Common myeloid progenitor, CD34-positive (primary cell): ENCODE data around the gene MKRN2.

Experiments
- CTCF ChIA-PET: fragments of 350-600 bp; sonication (Branson Sonifier 250); formaldehyde crosslinking; loops from one replicate; lab custom pipeline; 2021; ENCODE audit warnings: antibody characterized with exemption; lab: Charles Lee
- POLR2A ChIA-PET: fragments of 350-600 bp; sonication (Branson Sonifier 250); formaldehyde crosslinking; loops from one replicate; lab custom pipeline; 2021; ENCODE audit warnings: antibody characterized with exemption; lab: Charles Lee
- DNase-seq, 3 donors: peaks; one replicate each; pipeline versions ENCODE4 v3.0.0 to v3.0.0-alpha.2; 2013
- H3K27ac ChIP-seq, 2 experiments: 1 replicate in 1 of 2; 2 replicates in 1 of 2; pipeline ENCODE4 v1.7.0; 2013; ENCODE audit warnings: inconsistent platforms in 2 of 2, low read length in 2 of 2, mild to moderate bottlenecking in 2 of 2, low read depth in 1 of 2, moderate library complexity in 1 of 2; ENCODE audit not compliant: severe bottlenecking in 2 of 2, insufficient read depth in 1 of 2, poor library complexity in 1 of 2
- H3K27me3 ChIP-seq, 5 experiments: replicated peaks in 2 of 5; 1 replicate in 3 of 5; 2 replicates in 2 of 5; pipeline versions ENCODE4 v1.6.1 to v1.7.0; 2013; ENCODE audit warnings: low read length in 4 of 5, mild to moderate bottlenecking in 2 of 5, moderate library complexity in 2 of 5, inconsistent platforms in 1 of 5; ENCODE audit not compliant: insufficient read depth in 5 of 5, control insufficient read depth in 4 of 5
- H3K36me3 ChIP-seq, 4 experiments: 1 replicate in 2 of 4; 2 replicates in 2 of 4; pipeline versions ENCODE4 v1.6.1 to v1.7.0; 2013; ENCODE audit warnings: low read length in 3 of 4, control low read depth in 1 of 4, mild to moderate bottlenecking in 1 of 4; ENCODE audit not compliant: control insufficient read depth in 4 of 4, insufficient read depth in 4 of 4
- H3K4me1 ChIP-seq, 4 experiments: 1 replicate in 3 of 4; 2 replicates in 1 of 4; pipeline versions ENCODE4 v1.6.1 to v1.7.1; 2013; ENCODE audit warnings: low read length in 3 of 4, mild to moderate bottlenecking in 3 of 4, control low read depth in 1 of 4, inconsistent platforms in 1 of 4, moderate library complexity in 1 of 4; ENCODE audit not compliant: control insufficient read depth in 4 of 4, insufficient read depth in 4 of 4; ENCODE audit errors: control extremely low read depth in 1 of 4
- H3K4me3 ChIP-seq, 7 experiments: 1 replicate in 4 of 7; 2 replicates in 3 of 7; pipeline versions ENCODE4 v1.5.1 to v1.7.0; 2013; ENCODE audit warnings: mild to moderate bottlenecking in 7 of 7, low read length in 6 of 7, moderate library complexity in 6 of 7, inconsistent platforms in 2 of 7, low read depth in 2 of 7, control low read depth in 1 of 7; ENCODE audit not compliant: insufficient read depth in 4 of 7, control insufficient read depth in 1 of 7; ENCODE audit errors: extremely low read depth in 1 of 7
- H3K9me3 ChIP-seq, 5 experiments: 1 replicate in 4 of 5; 2 replicates in 1 of 5; pipeline versions ENCODE4 v1.6.1 to v1.7.1; 2013; ENCODE audit warnings: low read length in 4 of 5, mild to moderate bottlenecking in 2 of 5, inconsistent platforms in 1 of 5, low read depth in 1 of 5, moderate library complexity in 1 of 5; ENCODE audit not compliant: control insufficient read depth in 4 of 5, insufficient read depth in 2 of 5; ENCODE audit errors: control extremely low read depth in 1 of 5
- WGBS: methylation state at CpG from one replicate; pipeline ENCODE4 v1.1.5; 2013; ENCODE audit not compliant: insufficient coverage; 5-methylcytosine and 5-hydroxymethylcytosine counted together

Gene MKRN2

GRCh38 chr3:12584083-12584482 lies 27.2 kb downstream of the MKRN2 start:
- no peaks in the 10 kb centered on the region for H3K9me3 ChIP-seq
- WGBS, result 100% methylated on average over 1 of the region's 2 CpGs
- DNase-seq, result no peak
- H3K4me3 ChIP-seq, result no peak overlapping the region
- CTCF ChIA-PET, result interaction anchor here (1.1 to 1.5 kb wide), 2 partner anchors 10 to 138 kb away, joined by 3 to 5 read pairs; no protein-coding TSS in a partner anchor
- no peak overlapping the region for H3K27ac ChIP-seq
- POLR2A ChIA-PET, result no interaction called here
- peaks cover 0 to 10% (median 9%) of the 10 kb centered on the region in 4 experiments for H3K4me1 ChIP-seq
- H3K27me3 ChIP-seq, result no peaks in the 10 kb centered on the region
- peaks cover 19 to 91% (median 81%) of the 10 kb centered on the region in 4 experiments for H3K36me3 ChIP-seq

DNA sequence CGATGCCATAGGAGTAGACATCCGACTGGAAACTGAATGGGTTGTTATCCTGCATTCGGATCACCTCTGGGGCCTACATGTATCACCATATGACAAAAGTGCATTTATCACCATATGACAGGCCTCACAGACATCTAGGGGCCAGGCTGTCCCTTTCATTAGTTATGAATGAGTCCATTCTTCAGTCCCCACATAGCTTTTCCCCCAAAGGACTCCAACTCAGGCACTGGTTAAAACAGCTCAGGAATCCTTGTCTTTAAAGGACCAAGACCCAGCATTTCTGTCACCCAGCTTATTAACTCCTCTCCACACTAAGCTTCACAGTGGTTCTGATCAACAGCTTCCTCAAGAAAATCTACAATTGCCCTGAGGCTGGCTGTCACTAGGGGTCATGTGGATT lies 28.3 kb downstream of the MKRN2 start:
- CTCF ChIA-PET, result interaction anchor here (0.6 to 1.5 kb wide), 5 partner anchors 9 to 454 kb away, joined by 3 to 5 read pairs (median 4); no protein-coding TSS in a partner anchor
- no peak overlapping the region for H3K27ac ChIP-seq
- H3K36me3 ChIP-seq, result peaks cover 18 to 88% (median 81%) of the 10 kb centered on the region in 4 experiments
- H3K9me3 ChIP-seq, result no peaks in the 10 kb centered on the region
- peaks cover 0 to under 1% (median 0%) of the 10 kb centered on the region in 4 experiments for H3K4me1 ChIP-seq
- 96% methylated on average over 3 of the region's 3 CpGs for WGBS
- no peak for DNase-seq
- H3K4me3 ChIP-seq, result no peak overlapping the region
- H3K27me3 ChIP-seq, result no peaks in the 10 kb centered on the region
- POLR2A ChIA-PET, result no interaction called here

DNA sequence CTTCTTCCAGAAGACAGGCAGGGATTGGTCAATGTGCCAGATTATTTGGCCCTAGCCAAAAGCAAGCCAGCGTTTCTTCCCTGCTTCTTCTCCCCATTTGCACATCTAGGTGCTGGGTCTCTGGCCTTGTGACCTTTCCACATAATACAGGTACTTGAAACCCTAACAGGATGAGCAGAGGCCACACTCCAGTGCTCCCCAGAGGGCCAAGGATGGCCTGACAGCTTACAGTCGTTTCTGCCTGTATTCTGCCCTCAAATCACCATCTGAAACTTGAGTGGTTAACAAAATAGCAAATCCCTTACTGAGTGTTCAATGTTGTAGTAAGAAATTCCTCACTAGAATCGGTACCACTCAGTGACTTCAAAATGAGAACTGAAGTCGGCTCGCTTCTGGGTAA lies 29.1 kb downstream of the MKRN2 start:
- Histone ChIP-seq H3K9me3 (no peaks in the 10 kb centered on the region), H3K4me1 (peaks cover 0 to 6% (median 0%) of the 10 kb centered on the region in 4 experiments), H3K36me3 (peaks cover 21 to 91% (median 83%) of the 10 kb centered on the region in 4 experiments), H3K27ac (no peak overlapping the region), H3K27me3 (no peaks in the 10 kb centered on the region), H3K4me3 (no peak overlapping the region)
- no peak for DNase-seq
- POLR2A ChIA-PET, result no interaction called here
- WGBS, result 100% methylated on average over 1 of the region's 5 CpGs
- CTCF ChIA-PET, result no interaction called here

DNA sequence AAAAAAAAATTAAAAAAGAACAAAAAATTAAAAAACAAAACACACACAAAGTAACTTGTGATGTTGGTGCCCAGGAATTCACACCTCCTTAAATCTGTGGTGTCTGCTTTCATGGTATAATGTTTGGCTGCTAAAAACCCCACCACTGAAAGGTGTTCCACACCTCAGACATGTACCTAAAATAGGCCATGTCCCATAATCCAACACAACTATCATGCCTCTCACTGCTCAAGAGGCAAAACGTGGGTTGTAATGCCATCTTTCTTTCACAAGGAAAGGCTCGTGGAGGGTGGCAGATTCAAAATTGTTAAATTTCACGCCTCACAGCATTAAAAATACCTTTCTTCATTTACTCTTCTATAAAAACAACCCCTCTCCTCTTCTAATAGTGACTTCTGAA lies 29.5 kb downstream of the MKRN2 start:
- no peak overlapping the region for H3K4me3 ChIP-seq
- CTCF ChIA-PET, result no interaction called here
- no peak for DNase-seq
- H3K27ac ChIP-seq, result no peak overlapping the region
- 97% methylated on average over 3 of the region's 3 CpGs for WGBS
- POLR2A ChIA-PET, result no interaction called here
- no peaks in the 10 kb centered on the region for H3K27me3 ChIP-seq
- H3K36me3 ChIP-seq, result peaks cover 21 to 91% (median 82%) of the 10 kb centered on the region in 4 experiments
- H3K4me1 ChIP-seq, result peaks cover 0 to 6% (median 0%) of the 10 kb centered on the region in 4 experiments
- H3K9me3 ChIP-seq, result no peaks in the 10 kb centered on the region

DNA sequence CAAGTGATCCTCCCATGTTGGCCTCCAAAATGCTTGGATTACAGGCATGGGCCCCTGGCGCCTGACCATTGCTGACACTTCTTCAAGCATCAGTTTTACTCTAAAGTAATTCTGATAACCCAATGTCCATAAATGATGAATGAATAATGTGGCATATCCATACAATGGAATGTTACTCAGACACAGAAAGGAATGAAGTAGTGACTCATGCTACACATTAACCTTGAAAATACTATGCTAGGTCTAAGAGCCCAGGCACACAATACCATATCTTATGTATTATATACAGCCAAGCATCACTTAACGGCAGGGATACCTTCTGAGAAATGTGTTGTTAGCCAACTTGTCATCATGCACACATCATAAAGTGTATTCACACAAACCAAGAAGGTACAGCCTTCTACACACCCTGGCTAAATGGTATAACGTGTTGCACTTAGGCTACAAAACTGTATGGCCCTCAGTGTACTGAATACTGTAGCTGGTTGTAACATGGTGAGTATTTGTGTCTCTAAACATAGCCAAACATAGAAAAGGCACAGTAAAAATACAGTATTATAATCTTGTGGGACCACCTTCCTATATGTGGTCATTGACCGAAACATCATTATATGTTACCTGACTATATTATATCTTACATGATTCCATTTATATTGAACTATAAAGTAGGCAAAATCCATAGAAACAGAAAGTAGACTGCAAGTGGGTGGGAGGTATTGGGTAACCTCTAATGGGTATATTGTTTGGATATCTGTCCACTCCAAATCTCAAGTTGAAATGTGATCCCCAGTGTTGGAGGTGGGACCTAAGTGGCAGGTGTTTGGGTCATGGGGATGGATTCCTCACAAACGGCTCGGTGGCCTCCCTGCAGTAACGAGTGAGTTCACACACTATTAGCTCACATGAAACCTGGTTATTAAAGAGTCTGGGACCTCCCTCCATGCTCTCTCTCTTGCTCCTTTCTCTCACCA lies 31.4 kb downstream of the MKRN2 start:
- Histone ChIP-seq H3K36me3 (peaks cover 21 to 85% (median 69%) of the 10 kb centered on the region in 4 experiments), H3K27me3 (no peaks in the 10 kb centered on the region), H3K9me3 (no peaks in the 10 kb centered on the region), H3K4me1 (peaks cover 0 to 6% (median 0%) of the 10 kb centered on the region in 4 experiments), H3K27ac (no peak overlapping the region), H3K4me3 (no peak overlapping the region)
- 100% methylated on average over 3 of the region's 7 CpGs for WGBS
- no peak for DNase-seq
- POLR2A ChIA-PET, result no interaction called here
- CTCF ChIA-PET, result interaction anchor here (0.9 to 1.3 kb wide), 2 partner anchors 10 to 13 kb away, joined by 3 to 5 read pairs; no protein-coding TSS in a partner anchor

GRCh38 chr3:12590096-12590495 lies 33.2 kb downstream of the MKRN2 start:
- H3K4me1 ChIP-seq, result peaks cover 0 to 6% (median 0%) of the 10 kb centered on the region in 4 experiments
- POLR2A ChIA-PET, result interaction anchor here (0.7 kb wide), 1 partner anchor 572 kb away, joined by 3 read pairs; no protein-coding TSS in a partner anchor
- no peaks in the 10 kb centered on the region for H3K9me3 ChIP-seq
- no peak overlapping the region for H3K4me3 ChIP-seq
- WGBS, result no CpG with 5 or more reads among the region's 4 CpGs
- H3K36me3 ChIP-seq, result peaks cover 22 to 83% (median 60%) of the 10 kb centered on the region in 4 experiments
- no peak overlapping the region for H3K27ac ChIP-seq
- CTCF ChIA-PET, result interaction anchor here (1.3 kb wide), 1 partner anchor 12 kb away, joined by 5 read pairs; no protein-coding TSS in a partner anchor
- peak in 2 of 3 donors; percentile 14 to 28 for DNase-seq
- no peaks in the 10 kb centered on the region for H3K27me3 ChIP-seq
